Suprapubic skin (tissue), 4 donors: ENCODE measurements around the gene PTPRN2. TPM values are rescaled to one million over a fixed set of nuclear protein-coding genes. Genes with fewer than 3 reads are reported as not detected.
"Not testable (repeated sequence)": the region's sequence is repeated elsewhere in the genome, so short reads cannot be mapped to it uniquely, and the experiment has no call there.

Experiments used
- DNase-seq, 2 donors: peaks; one replicate each; pipeline ENCODE4 v3.0.0-alpha.2; 2019; ENCODE audit warnings: low spot score in 2 of 2
- H3K27ac ChIP-seq: fragments of 200-600 bp; sonication (generic); one replicate; pipeline ENCODE4 v1.5.1; 2019
- H3K27me3 ChIP-seq: fragments of 200-600 bp; sonication (generic); one replicate; pipeline ENCODE4 v1.5.1; 2019
- H3K36me3 ChIP-seq: fragments of 200-600 bp; sonication (generic); one replicate; pipeline ENCODE4 v1.5.1; 2019
- H3K4me1 ChIP-seq: fragments of 200-600 bp; sonication (generic); one replicate; pipeline ENCODE4 v1.5.1; 2019
- H3K4me3 ChIP-seq: fragments of 200-600 bp; sonication (generic); one replicate; pipeline ENCODE4 v1.5.1; 2019; ENCODE audit warnings: mild to moderate bottlenecking
- H3K9me3 ChIP-seq: fragments of 200-600 bp; sonication (generic); one replicate; pipeline ENCODE4 v1.5.1; 2019
- EP300 ChIP-seq: sonication (generic); formaldehyde crosslinking; IDR thresholded peaks from one replicate; pipeline ENCODE4 v1.6.1; 2017; ENCODE audit warnings: antibody characterized with exemption
- POLR2A ChIP-seq, 2 donors: fragments of 450-650 bp; IDR thresholded peaks; one replicate each; pipeline ENCODE4 v1.6.1; 2017; ENCODE audit warnings: antibody characterized with exemption in 2 of 2, mild to moderate bottlenecking in 2 of 2, moderate library complexity in 2 of 2
- POLR2AphosphoS5 ChIP-seq, 3 donors: sonication (generic); formaldehyde crosslinking; IDR thresholded peaks; one replicate each; pipeline ENCODE4 v1.6.1; 2017; ENCODE audit warnings: antibody characterized with exemption in 3 of 3
- WGBS: methylation state at CpG from one replicate; pipeline ENCODE4 v1.1.5; 2018; 5-methylcytosine and 5-hydroxymethylcytosine counted together
- total RNA-seq, 4 donors: library from RNA; depleted of rRNA; stranded (reverse); fragments of >200 nt; gene quantifications; one replicate each; pipeline ENCODE4 v1.1.0, GENCODE V29; 2016
- TF ChIP-seq, protein P1 (sequence below), 2 donors: fragments of 200-600 bp in 1 of 2; fragments of 450-650 bp in 1 of 2; sonication (generic) in 1 of 2; IDR thresholded peaks; one replicate each; pipeline ENCODE4 v1.5.1; 2016 to 2019; ENCODE audit warnings: antibody characterized with exemption in 2 of 2, mild to moderate bottlenecking in 1 of 2, moderate library complexity in 1 of 2

The PTPRN2 gene
- total RNA-seq, 4 donors from 2014 or later, result 0.23 to 1.8 (median 1.3) TPM

DNA sequence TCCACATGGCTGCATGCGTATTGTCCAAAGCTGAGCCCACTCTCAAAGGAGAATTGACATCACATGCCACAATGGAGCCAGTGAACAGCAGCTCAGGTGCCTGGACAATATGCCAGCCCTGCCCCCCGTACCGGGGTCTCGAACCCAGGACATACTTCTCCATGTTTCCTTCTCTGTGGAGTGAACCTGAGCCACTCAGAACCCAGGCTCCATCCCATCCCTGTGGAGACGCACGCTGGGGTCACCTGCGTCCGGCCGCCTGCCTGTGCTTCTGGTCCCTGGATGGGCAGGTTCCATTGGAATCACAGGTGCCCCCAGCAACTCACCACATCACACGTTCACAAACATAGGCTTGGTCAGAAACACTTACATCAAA, 1021.0 kb downstream of the PTPRN2 start:
- Histone ChIP-seq H3K36me3 (no peaks in the 10 kb centered on the region), H3K9me3 (no peaks in the 10 kb centered on the region), H3K27me3 (no peaks in the 10 kb centered on the region), H3K4me1 (peaks cover 20% of the 10 kb centered on the region), H3K4me3 (no peak overlapping the region), H3K27ac (no peak overlapping the region)
- no peak for DNase-seq
- 98% methylated on average over 6 of the region's 10 CpGs for WGBS
- TF ChIP-seq POLR2AphosphoS5 (IDR thresholded peaks at IDR 0.05), result no peak
- TF ChIP-seq POLR2A (IDR thresholded peaks at IDR 0.05), result no peak
- TF ChIP-seq, protein P1, sequence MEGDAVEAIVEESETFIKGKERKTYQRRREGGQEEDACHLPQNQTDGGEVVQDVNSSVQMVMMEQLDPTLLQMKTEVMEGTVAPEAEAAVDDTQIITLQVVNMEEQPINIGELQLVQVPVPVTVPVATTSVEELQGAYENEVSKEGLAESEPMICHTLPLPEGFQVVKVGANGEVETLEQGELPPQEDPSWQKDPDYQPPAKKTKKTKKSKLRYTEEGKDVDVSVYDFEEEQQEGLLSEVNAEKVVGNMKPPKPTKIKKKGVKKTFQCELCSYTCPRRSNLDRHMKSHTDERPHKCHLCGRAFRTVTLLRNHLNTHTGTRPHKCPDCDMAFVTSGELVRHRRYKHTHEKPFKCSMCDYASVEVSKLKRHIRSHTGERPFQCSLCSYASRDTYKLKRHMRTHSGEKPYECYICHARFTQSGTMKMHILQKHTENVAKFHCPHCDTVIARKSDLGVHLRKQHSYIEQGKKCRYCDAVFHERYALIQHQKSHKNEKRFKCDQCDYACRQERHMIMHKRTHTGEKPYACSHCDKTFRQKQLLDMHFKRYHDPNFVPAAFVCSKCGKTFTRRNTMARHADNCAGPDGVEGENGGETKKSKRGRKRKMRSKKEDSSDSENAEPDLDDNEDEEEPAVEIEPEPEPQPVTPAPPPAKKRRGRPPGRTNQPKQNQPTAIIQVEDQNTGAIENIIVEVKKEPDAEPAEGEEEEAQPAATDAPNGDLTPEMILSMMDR (IDR thresholded peaks at IDR 0.05), result no peak
- no peak for TF ChIP-seq EP300

DNA sequence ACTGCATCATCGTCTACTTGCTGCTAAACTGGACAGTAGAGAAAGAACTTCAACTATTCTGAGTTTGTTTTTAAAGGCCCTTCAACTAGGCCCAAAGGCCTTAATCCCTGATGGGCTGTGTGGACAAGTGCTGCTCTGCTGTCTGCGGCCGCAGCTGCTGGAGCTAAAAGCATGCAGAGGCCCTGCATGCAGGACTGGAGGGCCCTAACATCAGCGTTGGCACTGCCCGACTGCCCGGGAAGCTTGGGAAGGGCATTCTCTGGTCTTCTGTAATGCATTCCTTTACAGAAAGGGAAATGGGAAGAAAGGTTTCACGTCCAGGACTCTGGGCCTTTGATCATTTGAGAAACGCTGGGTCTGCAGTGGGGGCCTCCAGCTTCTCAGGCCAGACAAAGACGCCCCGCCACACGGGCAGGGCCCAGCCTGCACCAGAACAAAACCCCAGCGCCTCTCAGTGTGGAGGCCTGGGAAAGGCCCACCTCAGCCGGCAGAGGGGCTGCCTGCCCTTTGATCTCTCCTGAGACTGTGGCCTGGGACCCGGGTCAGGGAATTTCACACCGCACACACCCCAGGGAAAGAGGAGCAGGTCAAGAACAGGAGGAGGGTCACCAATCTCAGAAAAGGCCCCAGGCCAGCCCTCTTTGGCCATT, 1021.5 kb downstream of the PTPRN2 start:
- peaks cover 20% of the 10 kb centered on the region for H3K4me1 ChIP-seq
- H3K4me3 ChIP-seq, result no peak overlapping the region
- no peak for DNase-seq
- no peaks in the 10 kb centered on the region for H3K36me3 ChIP-seq
- H3K27me3 ChIP-seq, result no peaks in the 10 kb centered on the region
- no peak for TF ChIP-seq EP300
- no peak for TF ChIP-seq POLR2AphosphoS5 (IDR thresholded peaks at IDR 0.05)
- no peak for TF ChIP-seq POLR2A (IDR thresholded peaks at IDR 0.05)
- TF ChIP-seq, protein P1 (IDR thresholded peaks at IDR 0.05), result no peak
- H3K27ac ChIP-seq, result no peak overlapping the region
- WGBS, result 95% methylated on average over 6 of the region's 15 CpGs
- H3K9me3 ChIP-seq, result no peaks in the 10 kb centered on the region

DNA sequence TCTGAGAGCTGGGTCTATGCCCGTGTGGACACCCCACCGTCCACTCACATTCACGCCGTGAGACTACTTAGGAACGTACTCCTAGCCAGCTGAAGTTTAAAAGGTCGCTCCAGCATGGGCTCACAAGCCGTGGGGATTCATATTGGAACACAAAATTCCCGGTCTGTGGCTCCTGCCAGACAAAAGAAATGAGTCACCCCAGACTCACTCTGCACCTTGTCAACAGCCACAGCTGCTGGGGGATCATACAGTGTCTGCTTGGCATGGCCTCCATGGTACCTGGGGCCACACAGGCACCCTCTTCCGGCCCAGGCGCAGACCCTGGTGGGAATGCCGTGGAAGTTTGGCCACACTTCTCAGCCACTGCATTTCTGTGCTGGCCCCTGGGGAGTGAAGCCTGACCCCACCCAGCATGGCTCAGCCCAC, 1022.4 kb downstream of the PTPRN2 start:
- peaks cover 20% of the 10 kb centered on the region for H3K4me1 ChIP-seq
- no peak overlapping the region for H3K27ac ChIP-seq
- H3K4me3 ChIP-seq, result no peak overlapping the region
- no peaks in the 10 kb centered on the region for H3K27me3 ChIP-seq
- no peaks in the 10 kb centered on the region for H3K9me3 ChIP-seq
- no peaks in the 10 kb centered on the region for H3K36me3 ChIP-seq
- DNase-seq, result no peak
- TF ChIP-seq EP300, result no peak
- TF ChIP-seq, protein P1 (IDR thresholded peaks at IDR 0.05), result no peak
- WGBS, result 89% methylated on average over 8 of the region's 11 CpGs

DNA sequence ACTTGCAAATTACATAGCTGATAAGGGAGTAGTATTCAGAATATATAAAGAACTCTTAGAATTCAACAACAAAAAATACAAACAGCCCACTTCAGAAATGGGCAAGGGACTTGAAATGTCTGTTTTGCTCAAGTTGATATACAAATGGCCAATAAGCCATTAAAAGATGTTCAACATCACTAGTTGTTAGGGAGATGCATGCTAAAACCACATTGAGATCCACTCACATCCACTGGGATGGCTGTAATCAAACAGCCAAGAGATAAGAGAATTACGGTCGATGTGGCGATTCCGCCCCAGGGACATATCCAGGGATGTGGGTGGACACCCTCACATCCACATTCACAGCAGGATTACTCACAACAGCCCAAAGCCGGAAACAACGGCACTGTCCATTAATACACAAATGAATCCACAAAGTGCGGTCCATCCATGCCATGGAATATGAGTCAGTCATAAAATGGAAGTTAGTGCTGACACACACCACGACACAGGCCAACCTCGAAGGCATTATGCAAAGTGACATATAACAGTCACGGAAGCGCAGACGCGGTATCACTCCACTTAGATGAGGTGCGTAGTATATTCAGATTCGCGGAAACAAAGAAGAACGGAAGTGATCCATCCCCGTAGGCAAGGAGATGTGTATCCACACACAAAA, 1023.0 kb downstream of the PTPRN2 start:
- Histone ChIP-seq H3K27ac (no peak overlapping the region), H3K4me3 (no peak overlapping the region), H3K27me3 (no peaks in the 10 kb centered on the region), H3K4me1 (peaks cover 20% of the 10 kb centered on the region), H3K36me3 (no peaks in the 10 kb centered on the region), H3K9me3 (no peaks in the 10 kb centered on the region)
- WGBS, result 95% methylated on average over 18 of the region's 18 CpGs
- DNase-seq, result no peak
- TF ChIP-seq POLR2A (IDR thresholded peaks at IDR 0.05), result no peak
- TF ChIP-seq, protein P1 (IDR thresholded peaks at IDR 0.05), result no peak
- TF ChIP-seq POLR2AphosphoS5 (IDR thresholded peaks at IDR 0.05), result no peak
- TF ChIP-seq EP300, result no peak

DNA sequence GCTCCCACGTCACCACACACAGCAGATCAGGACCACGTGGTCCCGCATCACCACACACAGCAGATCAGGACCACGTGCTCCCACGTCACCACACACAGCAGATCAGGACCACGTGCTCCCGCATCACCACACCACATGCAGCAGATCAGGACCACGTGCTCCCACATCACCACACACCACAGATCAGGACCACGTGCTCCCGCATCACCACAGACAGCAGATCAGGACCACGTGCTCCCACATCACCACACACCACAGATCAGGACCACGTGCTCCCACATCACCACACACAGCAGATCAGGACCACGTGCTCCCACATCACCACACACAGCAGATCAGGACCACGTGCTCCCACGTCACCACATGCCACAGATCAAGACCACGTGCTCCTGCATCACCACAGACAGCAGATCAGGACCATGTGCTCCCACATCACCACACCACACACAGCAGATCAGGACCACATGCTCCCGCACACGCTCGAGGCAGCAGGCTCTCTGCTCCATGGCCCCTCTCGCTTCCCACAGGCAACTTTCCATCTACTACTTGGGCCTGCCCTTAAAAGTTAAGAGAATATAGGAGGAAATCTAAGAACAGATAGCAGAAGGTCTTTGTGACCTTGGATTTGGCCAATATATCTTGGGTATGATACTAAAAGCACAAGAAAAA, 1024.0 kb downstream of the PTPRN2 start:
- H3K27ac ChIP-seq, H3K4me3 ChIP-seq, H3K36me3 ChIP-seq, H3K4me1 ChIP-seq, H3K9me3 ChIP-seq, H3K27me3 ChIP-seq, DNase-seq: not testable (repeated sequence)
- WGBS, result 84% methylated on average over 14 of the region's 20 CpGs

DNA sequence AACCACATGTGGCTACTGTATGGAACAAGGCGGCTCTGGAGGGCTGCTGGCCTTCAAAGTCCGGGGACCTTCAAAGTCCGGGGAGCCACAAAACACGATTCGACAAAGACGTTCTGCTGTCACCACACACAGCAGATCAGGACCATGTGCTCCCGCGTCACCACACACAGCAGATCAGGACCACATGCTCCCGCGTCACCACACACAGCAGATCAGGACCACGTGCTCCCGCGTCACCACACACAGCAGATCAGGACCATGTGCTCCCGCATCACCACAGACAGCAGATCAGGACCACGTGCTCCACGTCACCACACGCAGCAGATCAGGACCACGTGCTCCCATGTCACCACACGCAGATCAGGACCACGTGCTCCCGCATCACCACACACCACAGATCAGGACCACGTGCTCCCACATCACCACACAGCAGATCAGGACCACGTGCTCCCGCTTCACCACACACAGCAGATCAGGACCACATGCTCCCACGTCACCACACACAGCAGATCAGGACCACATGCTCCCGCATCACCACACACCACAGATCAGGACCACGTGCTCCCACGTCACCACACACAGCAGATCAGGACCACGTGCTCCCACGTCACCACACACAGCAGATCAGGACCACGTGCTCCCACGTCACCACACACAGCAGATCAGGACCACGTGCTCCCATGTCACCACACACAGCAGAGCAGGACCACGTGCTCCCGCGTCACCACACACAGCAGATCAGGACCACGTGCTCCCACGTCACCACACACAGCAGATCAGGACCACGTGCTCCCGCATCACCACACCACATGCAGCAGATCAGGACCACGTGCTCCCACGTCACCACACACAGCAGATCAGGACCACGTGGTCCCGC, 1024.9 kb downstream of the PTPRN2 start:
- not testable (repeated sequence) for H3K4me1 ChIP-seq, H3K27me3 ChIP-seq, H3K27ac ChIP-seq, H3K36me3 ChIP-seq, DNase-seq, H3K4me3 ChIP-seq, H3K9me3 ChIP-seq
- WGBS, result 89% methylated on average over 23 of the region's 44 CpGs
